ENCODE data around the gene RNF115.

Gene RNF115

GRCh38 chr1:145782272-145783099 is 41.4 kb downstream of the RNF115 start:
- no peak overlapping the region for H3K4me3 ChIP-seq (replicated peaks; ENCODE audit: insufficient read depth, low read length)
- TF ChIP-seq POLR2AphosphoS5 (IDR thresholded peaks at IDR 0.05; ENCODE audit: low read depth) (no peak), GABPA (IDR thresholded peaks at IDR 0.05; ENCODE audit: low read depth) (no peak), SPI1 (IDR thresholded peaks at IDR 0.05; ENCODE audit: borderline replicate concordance, low read depth) (no peak), CTCF (IDR thresholded peaks at IDR 0.05; ENCODE audit: insufficient read depth, low read length) (no peak), REST (IDR thresholded peaks at IDR 0.05; ENCODE audit: insufficient replicate concordance, low read depth) (no peak)
- H3K27me3 ChIP-seq (ENCODE audit: insufficient read depth, poor library complexity, severe bottlenecking): no peaks in the 10 kb centered on the region
- no peak overlapping the region for H3K27ac ChIP-seq (replicated peaks)
- no peak for DNase-seq (ENCODE audit: low read depth in 1 of 2, low spot score in 1 of 2)

- Histone ChIP-seq H3K27ac (replicated peaks) (no peak overlapping the region), H3K27me3 (ENCODE audit: insufficient read depth, poor library complexity, severe bottlenecking) (no peaks in the 10 kb centered on the region), H3K4me3 (replicated peaks; ENCODE audit: insufficient read depth, low read length) (no peak overlapping the region)
- no peak for DNase-seq (ENCODE audit: low read depth in 1 of 2, low spot score in 1 of 2)
- TF ChIP-seq REST (IDR thresholded peaks at IDR 0.05; ENCODE audit: insufficient replicate concordance, low read depth): no peak
- TF ChIP-seq CTCF (IDR thresholded peaks at IDR 0.05; ENCODE audit: insufficient read depth, low read length): no peak
- no peak for TF ChIP-seq POLR2AphosphoS5 (IDR thresholded peaks at IDR 0.05; ENCODE audit: low read depth)
- TF ChIP-seq SPI1 (IDR thresholded peaks at IDR 0.05; ENCODE audit: borderline replicate concordance, low read depth): no peak
- no peak for TF ChIP-seq GABPA (IDR thresholded peaks at IDR 0.05; ENCODE audit: low read depth)
Measured at GRCh38 chr1:145778146-145778540, 45.8 kb downstream of the RNF115 start.

- TF ChIP-seq POLR2AphosphoS5 (IDR thresholded peaks at IDR 0.05; ENCODE audit: low read depth) (no peak), CTCF (IDR thresholded peaks at IDR 0.05; ENCODE audit: insufficient read depth, low read length) (no peak), REST (IDR thresholded peaks at IDR 0.05; ENCODE audit: insufficient replicate concordance, low read depth) (no peak), SPI1 (IDR thresholded peaks at IDR 0.05; ENCODE audit: borderline replicate concordance, low read depth) (no peak), GABPA (IDR thresholded peaks at IDR 0.05; ENCODE audit: low read depth) (no peak)
- Histone ChIP-seq H3K27me3 (ENCODE audit: insufficient read depth, poor library complexity, severe bottlenecking) (no peaks in the 10 kb centered on the region), H3K4me3 (replicated peaks; ENCODE audit: insufficient read depth, low read length) (no peak overlapping the region), H3K27ac (replicated peaks) (no peak overlapping the region)
- no peak for DNase-seq (ENCODE audit: low read depth in 1 of 2, low spot score in 1 of 2)
Measured at GRCh38 chr1:145777357-145778145, 46.3 kb downstream of the RNF115 start.

Measured in HL-60 (cell line).